ENCODE measurements around the gene ASPG.

DNA sequence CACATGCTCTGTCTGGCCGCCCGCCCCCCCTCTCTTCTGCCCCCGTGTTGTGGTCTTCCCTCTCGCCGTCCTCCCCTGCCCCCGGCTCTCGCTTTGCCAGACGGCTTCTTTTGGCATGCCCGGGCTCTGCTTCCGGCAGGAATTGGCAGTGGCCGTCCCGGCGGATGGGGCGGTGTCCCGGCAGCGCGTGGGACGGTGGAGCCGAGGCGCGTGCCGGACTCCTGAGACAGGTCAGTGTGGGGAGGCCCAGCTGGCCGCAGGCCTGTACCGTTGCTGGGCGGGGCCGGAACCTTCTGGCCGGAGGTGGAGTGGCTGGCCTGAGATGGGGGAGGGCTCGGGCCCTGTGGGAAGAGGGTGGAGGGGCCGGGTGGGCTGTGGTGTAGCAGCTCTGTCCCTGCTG, 70.0 kb downstream of the ASPG start:
- TF ChIP-seq, protein P1, sequence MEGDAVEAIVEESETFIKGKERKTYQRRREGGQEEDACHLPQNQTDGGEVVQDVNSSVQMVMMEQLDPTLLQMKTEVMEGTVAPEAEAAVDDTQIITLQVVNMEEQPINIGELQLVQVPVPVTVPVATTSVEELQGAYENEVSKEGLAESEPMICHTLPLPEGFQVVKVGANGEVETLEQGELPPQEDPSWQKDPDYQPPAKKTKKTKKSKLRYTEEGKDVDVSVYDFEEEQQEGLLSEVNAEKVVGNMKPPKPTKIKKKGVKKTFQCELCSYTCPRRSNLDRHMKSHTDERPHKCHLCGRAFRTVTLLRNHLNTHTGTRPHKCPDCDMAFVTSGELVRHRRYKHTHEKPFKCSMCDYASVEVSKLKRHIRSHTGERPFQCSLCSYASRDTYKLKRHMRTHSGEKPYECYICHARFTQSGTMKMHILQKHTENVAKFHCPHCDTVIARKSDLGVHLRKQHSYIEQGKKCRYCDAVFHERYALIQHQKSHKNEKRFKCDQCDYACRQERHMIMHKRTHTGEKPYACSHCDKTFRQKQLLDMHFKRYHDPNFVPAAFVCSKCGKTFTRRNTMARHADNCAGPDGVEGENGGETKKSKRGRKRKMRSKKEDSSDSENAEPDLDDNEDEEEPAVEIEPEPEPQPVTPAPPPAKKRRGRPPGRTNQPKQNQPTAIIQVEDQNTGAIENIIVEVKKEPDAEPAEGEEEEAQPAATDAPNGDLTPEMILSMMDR (IDR thresholded peaks at IDR 0.05; ENCODE audit: low read depth, low read length, poor library complexity, severe bottlenecking): no peak
- TF ChIP-seq EZH2phosphoT487 (IDR thresholded peaks at IDR 0.05; ENCODE audit: borderline replicate concordance, low read length): no peak

All from DOHH2 (cell line).